Right lobe of liver (tissue), 6 donors: ENCODE measurements around the gene PSMA5. TPM values are rescaled to one million over a fixed set of nuclear protein-coding genes. Genes with fewer than 3 reads are reported as not detected.

Source experiments
- ATAC-seq, 4 donors: fragments of 200-7000 bp; cut with Tn5 transposase; one replicate each; pipeline ENCODE4 v1.9.1; 2020; ENCODE audit warnings: mild to moderate bottlenecking in 4 of 4, moderate library complexity in 4 of 4
- DNase-seq, 3 donors: peaks; one replicate each; pipeline ENCODE4 v3.0.0-alpha.2; 2020
- H3K27ac ChIP-seq, 3 donors: fragments of 200-600 bp; one replicate each; pipeline ENCODE4 v1.8.0; 2022
- H3K27me3 ChIP-seq, 2 donors: fragments of 200-600 bp; one replicate each; pipeline ENCODE4 v1.8.0; 2022
- H3K36me3 ChIP-seq, 4 donors: fragments of 200-600 bp; sonication (generic) in 1 of 4; one replicate each; pipeline versions ENCODE4 v1.5.1 to v1.8.0; 2017 to 2022; ENCODE audit warnings: control low read depth in 1 of 4
- H3K4me1 ChIP-seq, 4 donors: fragments of 200-600 bp; sonication (generic) in 1 of 4; one replicate each; pipeline versions ENCODE4 v1.5.1 to v1.8.0; 2017 to 2022; ENCODE audit warnings: control low read depth in 1 of 4
- H3K4me3 ChIP-seq, 3 donors: fragments of 200-600 bp; one replicate each; pipeline ENCODE4 v1.8.0; 2022
- H3K9me3 ChIP-seq, 4 donors: fragments of 200-600 bp; sonication (generic) in 1 of 4; one replicate each; pipeline versions ENCODE4 v1.5.1 to v1.8.0; 2017 to 2022; ENCODE audit warnings: control low read depth in 1 of 4
- CTCF ChIP-seq, 4 donors: fragments of 200-600 bp in 3 of 4; fragments of 450-650 bp in 1 of 4; IDR thresholded peaks; one replicate each; pipeline versions ENCODE4 v1.5.1 to v1.8.0; 2016 to 2022; ENCODE audit warnings: antibody characterized with exemption in 4 of 4, mild to moderate bottlenecking in 2 of 4
- POLR2A ChIP-seq: fragments of 450-650 bp; IDR thresholded peaks from one replicate; pipeline ENCODE4 v1.6.1; 2017; ENCODE audit warnings: antibody characterized with exemption, mild to moderate bottlenecking
- WGBS: methylation state at CpG from one replicate; pipeline ENCODE4 v1.1.6; 2018; ENCODE audit warnings: low coverage, low lambda C conversion rate; ENCODE audit not compliant: insufficient coverage; ENCODE audit errors: missing lambda C conversion rate; 5-methylcytosine and 5-hydroxymethylcytosine counted together
- intact Hi-C, 2 donors: fragments of 100-400 bp; cut with DNase I; formaldehyde crosslinking; loops; one replicate each; pipeline versions ENCODE4 v1.11.2 to v1.14.1; 2022
- total RNA-seq, 6 experiments: library from RNA; depleted of rRNA in 2 of 6; stranded (reverse); fragments of >200 nt in 2 of 6; fragmentation: NEBNext Ultra II Directional in 3 of 6; extraction: Animal tissue kit (Norgen Biotek cat#: 25700) in 3 of 6; gene quantifications; one replicate each; pipeline versions ENCODE4 v1.1.0 to v1.2.4, GENCODE V29; 2016 to 2023
- donor health status: DM: no; HTN: yes; CAD: no.
- donor health status: DM: no; HTN: no; CAD: no.
- donor health status: DM: no; HTN: no; CAD: no.
- donor health status: DM: no; HTN: yes; CAD: no.
- donor health status: DM: no; HTN: yes; CAD: no.

Gene PSMA5
- total RNA-seq, 6 experiments from 2014 or later, result 38.8 to 83.5 (median 61.1) TPM

DNA sequence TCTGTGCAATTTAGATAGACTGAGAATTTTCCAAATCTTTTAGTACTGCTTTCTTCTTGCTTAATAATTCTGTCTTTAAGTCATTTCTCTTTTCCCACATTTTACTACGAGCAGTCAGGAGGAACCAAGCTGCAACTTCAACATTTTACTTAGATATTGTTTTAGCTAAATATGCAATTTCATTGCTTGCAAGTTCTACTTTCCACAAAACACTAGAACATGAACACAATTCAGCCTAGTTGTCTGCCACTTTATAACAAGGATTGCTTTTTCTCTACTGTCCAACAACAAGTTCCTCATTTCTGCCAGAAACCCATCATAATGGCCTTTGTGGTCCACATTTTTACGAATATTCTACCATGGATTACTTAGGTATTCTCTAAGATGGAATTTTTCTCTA is 65.2 kb downstream of the PSMA5 start:
- Histone ChIP-seq H3K27ac (no peak overlapping the region), H3K9me3 (no peaks in the 10 kb centered on the region), H3K4me1 (peaks cover 0 to 11% (median 0%) of the 10 kb centered on the region in 4 donors), H3K4me3 (no peak overlapping the region), H3K27me3 (no peaks in the 10 kb centered on the region), H3K36me3 (no peaks in the 10 kb centered on the region)
- no peak for DNase-seq
- TF ChIP-seq CTCF (IDR thresholded peaks at IDR 0.05) (no peak), POLR2A (no peak)
- intact Hi-C loops, result no loop called here
- no peak for ATAC-seq
- 72% methylated on average over 2 of the region's 2 CpGs for WGBS

- Histone ChIP-seq H3K4me3 (no peak overlapping the region), H3K4me1 (no peaks in the 10 kb centered on the region), H3K36me3 (no peaks in the 10 kb centered on the region), H3K27ac (no peak overlapping the region), H3K27me3 (no peaks in the 10 kb centered on the region), H3K9me3 (no peaks in the 10 kb centered on the region)
- no peak for TF ChIP-seq CTCF (IDR thresholded peaks at IDR 0.05)
- no peak for ATAC-seq
- intact Hi-C loops, result no loop called here
- DNase-seq, result no peak
- 91% methylated on average over 1 of the region's 1 CpG for WGBS
Measured at GRCh38 chr1:109357616-109358015, 68.6 kb downstream of the PSMA5 start.

- TF ChIP-seq CTCF (IDR thresholded peaks at IDR 0.05) (no peak), POLR2A (no peak)
- ATAC-seq (no peak), DNase-seq (no peak)
- Histone ChIP-seq H3K27me3 (no peaks in the 10 kb centered on the region), H3K27ac (no peak overlapping the region), H3K4me1 (no peaks in the 10 kb centered on the region), H3K36me3 (no peaks in the 10 kb centered on the region), H3K4me3 (no peak overlapping the region), H3K9me3 (no peaks in the 10 kb centered on the region)
- WGBS, result 75% methylated on average over 1 of the region's 1 CpG
- intact Hi-C loops, result no loop called here
Measured at GRCh38 chr1:109356915-109357314, 69.3 kb downstream of the PSMA5 start.

- intact Hi-C loops, result no loop called here
- no peak for ATAC-seq
- TF ChIP-seq POLR2A (no peak), CTCF (IDR thresholded peaks at IDR 0.05) (no peak)
- H3K27ac ChIP-seq, result no peak overlapping the region
- no peak for DNase-seq
- no peaks in the 10 kb centered on the region for H3K27me3 ChIP-seq
- no peaks in the 10 kb centered on the region for H3K9me3 ChIP-seq
- WGBS, result 50% methylated on average over 1 of the region's 1 CpG
- no peak overlapping the region for H3K4me3 ChIP-seq
- H3K36me3 ChIP-seq, result no peaks in the 10 kb centered on the region
- H3K4me1 ChIP-seq, result no peaks in the 10 kb centered on the region
Measured at GRCh38 chr1:109356505-109356904, 69.7 kb downstream of the PSMA5 start.

- Histone ChIP-seq H3K27ac (no peak overlapping the region), H3K9me3 (no peaks in the 10 kb centered on the region), H3K36me3 (no peaks in the 10 kb centered on the region), H3K4me3 (no peak overlapping the region), H3K4me1 (no peaks in the 10 kb centered on the region), H3K27me3 (no peaks in the 10 kb centered on the region)
- TF ChIP-seq POLR2A (no peak), CTCF (IDR thresholded peaks at IDR 0.05) (no peak)
- DNase-seq, result no peak
- intact Hi-C loops, result no loop called here
- no peak for ATAC-seq
- 93% methylated on average over 3 of the region's 3 CpGs for WGBS
Measured at GRCh38 chr1:109354929-109355328, 71.3 kb downstream of the PSMA5 start.
